HEK293 (cell line): ENCODE data around the gene PREB.

Experiments
- AEBP2 ChIP-seq: fragments of 450-650 bp; formaldehyde crosslinking; IDR thresholded peaks from 2 replicates; pipeline ENCODE4 v1.5.1; 2016; ENCODE audit warnings: missing biosample characterization, missing genetic modification characterization, borderline replicate concordance
- CTCF ChIP-seq: fragments of 450-650 bp; formaldehyde crosslinking; IDR thresholded peaks from 2 replicates; pipeline ENCODE4 v1.5.1; 2016; ENCODE audit warnings: missing biosample characterization, missing genetic modification characterization
- EGR2 ChIP-seq: fragments of 450-650 bp; formaldehyde crosslinking; IDR thresholded peaks from 2 replicates; pipeline ENCODE4 v1.5.1; 2016; ENCODE audit warnings: low read depth, missing biosample characterization, missing genetic modification characterization
- FEZF1 ChIP-seq: fragments of 450-650 bp; formaldehyde crosslinking; IDR thresholded peaks from 2 replicates; pipeline ENCODE4 v1.5.1; 2016; ENCODE audit warnings: missing biosample characterization, missing genetic modification characterization
- GLIS2 ChIP-seq: fragments of 450-650 bp; formaldehyde crosslinking; IDR thresholded peaks from 2 replicates; pipeline ENCODE4 v1.5.1; 2016; ENCODE audit warnings: missing biosample characterization, missing genetic modification characterization
- INSM2 ChIP-seq: fragments of 450-650 bp; formaldehyde crosslinking; IDR thresholded peaks from 2 replicates; pipeline ENCODE4 v1.5.1; 2016; ENCODE audit warnings: missing biosample characterization, missing genetic modification characterization
- KLF1 ChIP-seq: fragments of 450-650 bp; formaldehyde crosslinking; IDR thresholded peaks from 2 replicates; pipeline ENCODE4 v1.5.1; 2016; ENCODE audit warnings: missing biosample characterization, missing genetic modification characterization
- KLF9 ChIP-seq: fragments of 450-650 bp; formaldehyde crosslinking; IDR thresholded peaks from 2 replicates; pipeline ENCODE4 v1.5.1; 2016; ENCODE audit warnings: missing biosample characterization, missing genetic modification characterization, low read depth
- MZF1 ChIP-seq: fragments of 450-650 bp; formaldehyde crosslinking; IDR thresholded peaks from 2 replicates; pipeline ENCODE4 v1.5.1; 2017; ENCODE audit warnings: missing biosample characterization, missing genetic modification characterization, borderline replicate concordance
- OSR2 ChIP-seq: fragments of 450-650 bp; formaldehyde crosslinking; IDR thresholded peaks from 2 replicates; pipeline ENCODE4 v1.5.1; 2016; ENCODE audit warnings: missing biosample characterization, missing genetic modification characterization
- PBX3 ChIP-seq: sonication (generic); formaldehyde crosslinking; IDR thresholded peaks from 2 replicates; pipeline ENCODE4 v1.8.1; 2022; ENCODE audit warnings: mild to moderate bottlenecking, moderate library complexity, missing genetic modification reagents
- SETDB1 ChIP-seq: IDR thresholded peaks from one replicate; pipeline ENCODE4 v1.6.1; 2017; ENCODE audit warnings: mild to moderate bottlenecking, low read length, moderate library complexity, mixed read lengths; ENCODE audit not compliant: insufficient read length
- TRIM28 ChIP-seq: IDR thresholded peaks from 2 replicates; pipeline ENCODE4 v1.6.1; 2011; ENCODE audit warnings: low read length, control low read depth, borderline replicate concordance
- YY2 ChIP-seq: fragments of 450-650 bp; formaldehyde crosslinking; IDR thresholded peaks from 2 replicates; pipeline ENCODE4 v1.5.1; 2016; ENCODE audit warnings: missing biosample characterization, missing genetic modification characterization
- ZBTB17 ChIP-seq: fragments of 450-650 bp; formaldehyde crosslinking; IDR thresholded peaks from 2 replicates; pipeline ENCODE4 v1.5.1; 2016; ENCODE audit warnings: missing biosample characterization, missing genetic modification characterization
- ZBTB7A ChIP-seq: fragments of 450-650 bp; formaldehyde crosslinking; IDR thresholded peaks from 2 replicates; pipeline ENCODE4 v1.5.1; 2016; ENCODE audit warnings: low read depth, missing biosample characterization, missing genetic modification characterization
- ZFP69B ChIP-seq: fragments of 450-650 bp; formaldehyde crosslinking; IDR thresholded peaks from 2 replicates; pipeline ENCODE4 v1.5.1; 2016; ENCODE audit warnings: missing biosample characterization, missing genetic modification characterization
- ZNF138 ChIP-seq: fragments of 450-650 bp; formaldehyde crosslinking; IDR thresholded peaks from 2 replicates; pipeline ENCODE4 v1.5.1; 2016; ENCODE audit warnings: missing biosample characterization, missing genetic modification characterization, borderline replicate concordance
- ZNF146 ChIP-seq: fragments of 450-650 bp; formaldehyde crosslinking; IDR thresholded peaks from 2 replicates; pipeline ENCODE4 v1.5.1; 2016; ENCODE audit warnings: missing biosample characterization, missing genetic modification characterization
- ZNF223 ChIP-seq: fragments of 450-650 bp; formaldehyde crosslinking; IDR thresholded peaks from 2 replicates; pipeline ENCODE4 v1.5.1; 2016; ENCODE audit warnings: missing biosample characterization, missing genetic modification characterization
- ZNF239 ChIP-seq: fragments of 450-650 bp; formaldehyde crosslinking; IDR thresholded peaks from 2 replicates; pipeline ENCODE4 v1.5.1; 2016; ENCODE audit warnings: missing biosample characterization, missing genetic modification characterization
- ZNF341 ChIP-seq: fragments of 450-650 bp; formaldehyde crosslinking; IDR thresholded peaks from 2 replicates; pipeline ENCODE4; 2016; ENCODE audit warnings: low read depth, missing biosample characterization, missing genetic modification characterization
- ZNF391 ChIP-seq: fragments of 450-650 bp; formaldehyde crosslinking; IDR thresholded peaks from 2 replicates; pipeline ENCODE4 v1.5.1; 2016; ENCODE audit warnings: low read depth, missing biosample characterization, missing genetic modification characterization, borderline replicate concordance
- ZNF433 ChIP-seq: fragments of 450-650 bp; formaldehyde crosslinking; IDR thresholded peaks from 2 replicates; pipeline ENCODE4 v1.5.1; 2016; ENCODE audit warnings: missing biosample characterization, missing genetic modification characterization, low read depth
- ZNF488 ChIP-seq: fragments of 450-650 bp; formaldehyde crosslinking; IDR thresholded peaks from 2 replicates; pipeline ENCODE4 v1.5.1; 2016; ENCODE audit warnings: missing biosample characterization, missing genetic modification characterization
- ZNF548 ChIP-seq: fragments of 450-650 bp; formaldehyde crosslinking; IDR thresholded peaks from 2 replicates; pipeline ENCODE4 v1.5.1; 2016; ENCODE audit warnings: missing biosample characterization, missing genetic modification characterization
- ZNF558 ChIP-seq: fragments of 450-650 bp; formaldehyde crosslinking; IDR thresholded peaks from 2 replicates; pipeline ENCODE4 v1.5.1; 2016; ENCODE audit warnings: missing biosample characterization, missing genetic modification characterization
- ZNF561 ChIP-seq: fragments of 450-650 bp; IDR thresholded peaks from 2 replicates; pipeline ENCODE4 v1.5.1; 2018; ENCODE audit warnings: missing biosample characterization, missing genetic modification characterization, borderline replicate concordance
- ZNF645 ChIP-seq: fragments of 450-650 bp; formaldehyde crosslinking; IDR thresholded peaks from 2 replicates; pipeline ENCODE4; 2016; ENCODE audit warnings: missing biosample characterization, missing genetic modification characterization
- ZNF791 ChIP-seq: fragments of 450-650 bp; formaldehyde crosslinking; IDR thresholded peaks from 2 replicates; pipeline ENCODE4 v1.5.1; 2016; ENCODE audit warnings: missing biosample characterization, missing genetic modification characterization
- ZSCAN18 ChIP-seq: fragments of 450-650 bp; formaldehyde crosslinking; IDR thresholded peaks from 2 replicates; pipeline ENCODE4 v1.5.1; 2016; ENCODE audit warnings: missing biosample characterization, missing genetic modification characterization

Gene PREB

GRCh38 chr2:27123302-27124150 lies 10.9 kb downstream of the PREB start, which contains the start of gene ABHD1 (continued):
- TF ChIP-seq MZF1 (tag by site-specific recombination) = no peak
- TF ChIP-seq GLIS2 (tag by site-specific recombination) = no peak
- TF ChIP-seq ZNF341 (tag by site-specific recombination) = peak; percentile 32; the same call in 1 of the 2 replicates
- TF ChIP-seq ZNF558 (tag by site-specific recombination) = no peak
- no peak for TF ChIP-seq ZNF561
- TF ChIP-seq KLF1 = peak; percentile 62
- no peak for TF ChIP-seq ZNF645 (tag by site-specific recombination)
- TF ChIP-seq ZFP69B (tag by site-specific recombination) = peak; percentile 46; the same call in 1 of the 2 replicates
- no peak for TF ChIP-seq ZBTB7A
- no peak for TF ChIP-seq TRIM28
- TF ChIP-seq ZBTB17 = peak; percentile 44; the same call in 1 of the 2 replicates
- TF ChIP-seq ZSCAN18 (tag by site-specific recombination) = no peak
- no peak for TF ChIP-seq ZNF548 (tag by site-specific recombination)
- TF ChIP-seq ZNF488 (tag by site-specific recombination) = no peak
- no peak for TF ChIP-seq ZNF138 (tag by site-specific recombination)
- no peak for TF ChIP-seq YY2 (tag by site-specific recombination)
- TF ChIP-seq CTCF = peak; percentile 52; the same call in 1 of the 2 replicates
- TF ChIP-seq ZNF433 (tag by site-specific recombination) = no peak
- no peak for TF ChIP-seq ZNF223 (tag by site-specific recombination)
- peak; percentile 58; the same call in 1 of the 2 replicates for TF ChIP-seq PBX3
- TF ChIP-seq AEBP2 (tag by site-specific recombination) = no peak
- TF ChIP-seq ZNF391 = no peak
- TF ChIP-seq ZNF239 (tag by site-specific recombination) = no peak
- TF ChIP-seq ZNF791 = no peak
- TF ChIP-seq KLF9 (tag by site-specific recombination) = peak; percentile 74
- no peak for TF ChIP-seq SETDB1
- TF ChIP-seq ZNF146 (tag by site-specific recombination) = no peak
- 0 out of 2 replicates have a peak, but pooled peaks have one; percentile 31 for TF ChIP-seq INSM2 (tag by site-specific recombination)
- no peak for TF ChIP-seq OSR2
- TF ChIP-seq FEZF1 (tag by site-specific recombination) = no peak
- no peak for TF ChIP-seq EGR2 (tag by site-specific recombination)
